Mesenchymal stem cell (in vitro differentiated cells and primary cell): ENCODE measurements around the gene METAP1.
"Not testable (repeated sequence)": the region's sequence is repeated elsewhere in the genome, so short reads cannot be mapped to it uniquely, and the experiment has no call there.

ENCODE experiments used
- DNase-seq: peaks from one replicate; pipeline ENCODE4 v3.0.0-alpha.2; 2013
- H2AFZ ChIP-seq: one replicate; pipeline ENCODE4 v1.6.1; 2013; ENCODE audit warnings: low read depth, mild to moderate bottlenecking, control low read depth, inconsistent platforms, low read length, moderate library complexity
- H2AK5ac ChIP-seq: 2 replicates; pipeline ENCODE4 v1.6.1; 2013; ENCODE audit warnings: low read length, moderate library complexity, mild to moderate bottlenecking, inconsistent platforms; ENCODE audit not compliant: severe bottlenecking
- H2BK120ac ChIP-seq: one replicate; pipeline ENCODE4 v1.6.1; 2013; ENCODE audit warnings: low read depth, mild to moderate bottlenecking, inconsistent platforms, low read length, moderate library complexity
- H2BK12ac ChIP-seq, 2 experiments: one replicate each; pipeline ENCODE4 v1.6.1; 2013; ENCODE audit warnings: inconsistent platforms in 2 of 2, low read length in 2 of 2, mild to moderate bottlenecking in 2 of 2, moderate library complexity in 2 of 2, control low read depth in 1 of 2
- H2BK15ac ChIP-seq: one replicate; pipeline ENCODE4 v1.6.1; 2013; ENCODE audit warnings: mild to moderate bottlenecking, low read depth, inconsistent platforms; ENCODE audit not compliant: poor library complexity, severe bottlenecking
- H2BK5ac ChIP-seq: 2 replicates; pipeline ENCODE4 v1.6.1; 2013; ENCODE audit warnings: low read depth, mild to moderate bottlenecking, low read length, control low read depth, inconsistent platforms; ENCODE audit not compliant: poor library complexity, severe bottlenecking
- H3K14ac ChIP-seq, 2 experiments: one replicate each; pipeline ENCODE4 v1.6.1; 2013; ENCODE audit warnings: inconsistent platforms in 2 of 2, low read length in 2 of 2, control low read depth in 1 of 2, mild to moderate bottlenecking in 1 of 2, moderate library complexity in 1 of 2
- H3K18ac ChIP-seq, 2 experiments: one replicate each; pipeline ENCODE4 v1.6.1; 2013; ENCODE audit warnings: inconsistent platforms in 2 of 2, low read length in 2 of 2, control low read depth in 1 of 2, low read depth in 1 of 2, mild to moderate bottlenecking in 1 of 2
- H3K23ac ChIP-seq, 2 experiments: one replicate each; pipeline ENCODE4 v1.6.1; 2013; ENCODE audit warnings: inconsistent platforms in 2 of 2, low read length in 2 of 2, mild to moderate bottlenecking in 2 of 2, moderate library complexity in 2 of 2, control low read depth in 1 of 2
- H3K27ac ChIP-seq: 2 replicates; pipeline ENCODE4 v1.5.1; 2013; ENCODE audit warnings: mild to moderate bottlenecking, moderate library complexity, low read length, control low read depth, inconsistent platforms; ENCODE audit not compliant: poor library complexity, severe bottlenecking
- H3K27me3 ChIP-seq, 2 experiments: 2 replicates each; pipeline versions ENCODE4 v1.6.1 to v1.7.0; 2013; ENCODE audit warnings: low read length in 2 of 2, mild to moderate bottlenecking in 2 of 2, moderate library complexity in 2 of 2, control low read depth in 1 of 2, inconsistent platforms in 1 of 2; ENCODE audit not compliant: control insufficient read depth in 1 of 2, insufficient read depth in 1 of 2
- H3K36me3 ChIP-seq, 2 experiments: 2 replicates each; pipeline versions ENCODE4 v1.6.1 to v1.7.0; 2013; ENCODE audit warnings: low read length in 2 of 2, control low read depth in 1 of 2, inconsistent platforms in 1 of 2, low read depth in 1 of 2, mild to moderate bottlenecking in 1 of 2; ENCODE audit not compliant: insufficient read depth in 2 of 2, control insufficient read depth in 1 of 2
- H3K4ac ChIP-seq, 2 experiments: one replicate each; pipeline ENCODE4 v1.6.1; 2013; ENCODE audit warnings: inconsistent platforms in 2 of 2, low read length in 2 of 2, mild to moderate bottlenecking in 2 of 2, moderate library complexity in 2 of 2, control low read depth in 1 of 2, low read depth in 1 of 2
- H3K4me1 ChIP-seq: 2 replicates; pipeline ENCODE4 v1.6.1; 2013; ENCODE audit warnings: low read depth, low read length, control low read depth; ENCODE audit not compliant: control insufficient read depth, insufficient read depth
- H3K4me2 ChIP-seq: 2 replicates; pipeline ENCODE4 v1.6.1; 2013; ENCODE audit warnings: low read length, mild to moderate bottlenecking, inconsistent platforms; ENCODE audit not compliant: poor library complexity, severe bottlenecking
- H3K4me3 ChIP-seq, 2 experiments: 2 replicates each; pipeline versions ENCODE4 v1.5.1 to v1.7.0; 2013; ENCODE audit warnings: low read length in 2 of 2, mild to moderate bottlenecking in 2 of 2, control low read depth in 1 of 2, low read depth in 1 of 2; ENCODE audit not compliant: insufficient read depth in 1 of 2
- H3K79me1 ChIP-seq: replicated peaks from 2 replicates; pipeline ENCODE4 v1.6.1; 2013; ENCODE audit warnings: mild to moderate bottlenecking, control low read depth, low read length, inconsistent platforms; ENCODE audit not compliant: poor library complexity, severe bottlenecking
- H3K9ac ChIP-seq: 2 replicates; pipeline ENCODE4 v1.7.0; 2013; ENCODE audit warnings: mild to moderate bottlenecking, low read length, moderate library complexity
- H3K9me3 ChIP-seq: 2 replicates; pipeline ENCODE4 v1.7.0; 2013; ENCODE audit warnings: mild to moderate bottlenecking, low read length; ENCODE audit not compliant: control insufficient read depth
- H4K8ac ChIP-seq: one replicate; pipeline ENCODE4 v1.6.1; 2013; ENCODE audit warnings: inconsistent platforms, mild to moderate bottlenecking, low read length, moderate library complexity
- H4K91ac ChIP-seq: one replicate; pipeline ENCODE4 v1.6.1; 2013; ENCODE audit warnings: mild to moderate bottlenecking, low read length, inconsistent platforms
- whole genome bisulfite sequencing: methylation state at CpG from one replicate; pipeline ENCODE4 v1.1.7; 2013; ENCODE audit warnings: mixed read lengths; 5-methylcytosine and 5-hydroxymethylcytosine counted together

The METAP1 gene

DNA sequence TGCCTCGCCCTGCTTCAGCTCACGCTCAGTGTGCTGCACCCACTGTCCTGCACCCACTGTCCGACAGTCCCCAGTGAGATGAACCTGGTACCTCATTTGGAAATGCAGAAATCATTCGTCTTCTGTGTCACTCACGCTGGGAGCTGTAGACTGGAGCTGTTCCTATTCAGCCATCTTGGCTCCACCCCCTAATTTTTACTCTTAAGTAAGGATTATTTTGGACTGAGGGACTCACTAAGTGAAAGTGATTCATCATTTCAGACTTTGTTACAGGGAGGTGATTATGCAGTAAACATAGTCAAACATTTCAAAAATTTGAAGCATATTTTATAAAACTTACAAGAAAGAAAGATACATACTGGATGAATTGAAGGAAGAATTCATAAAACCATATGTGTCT lies 104.3 kb downstream of the METAP1 start:
- not testable (repeated sequence) for H4K8ac ChIP-seq, H3K79me1 ChIP-seq, H2BK15ac ChIP-seq, H2AFZ ChIP-seq, H2BK120ac ChIP-seq, H3K23ac ChIP-seq, H4K91ac ChIP-seq, H3K4me1 ChIP-seq, H3K4me3 ChIP-seq, H3K4ac ChIP-seq, H3K9me3 ChIP-seq, H3K27ac ChIP-seq, H2BK12ac ChIP-seq, H2BK5ac ChIP-seq, H3K14ac ChIP-seq, H2AK5ac ChIP-seq, H3K36me3 ChIP-seq, H3K27me3 ChIP-seq, DNase-seq, H3K4me2 ChIP-seq, H3K18ac ChIP-seq
- H3K9ac ChIP-seq = peak overlapping the region; percentile 13
- 62% methylated on average over 4 of the region's 5 CpGs for WGBS

- no peak overlapping the region for H2BK5ac ChIP-seq
- no peak overlapping the region for H2BK120ac ChIP-seq
- H4K8ac ChIP-seq = no peak overlapping the region
- H3K18ac ChIP-seq = no peak overlapping the region
- H3K14ac ChIP-seq = no peak overlapping the region
- H3K27ac ChIP-seq = no peak overlapping the region
- no CpG with 5 or more reads among the region's 1 CpG for WGBS
- H3K79me1 ChIP-seq = no peaks in the 10 kb centered on the region
- no peaks in the 10 kb centered on the region for H3K9me3 ChIP-seq
- DNase-seq = no peak
- H2AK5ac ChIP-seq = no peak overlapping the region
- H3K4me1 ChIP-seq = no peaks in the 10 kb centered on the region
- H2AFZ ChIP-seq = no peak overlapping the region
- no peak overlapping the region for H3K4me2 ChIP-seq
- H3K23ac ChIP-seq = no peak overlapping the region
- H3K36me3 ChIP-seq = peaks cover 0 to 3% of the 10 kb centered on the region in 2 experiments
- H3K4me3 ChIP-seq = no peak overlapping the region
- H3K4ac ChIP-seq = no peak overlapping the region
- H2BK12ac ChIP-seq = no peak overlapping the region
- no peaks in the 10 kb centered on the region for H3K27me3 ChIP-seq
- H3K9ac ChIP-seq = no peak overlapping the region
- no peak overlapping the region for H4K91ac ChIP-seq
- H2BK15ac ChIP-seq = no peak overlapping the region
Observed at GRCh38 chr4:99100876-99101275, 105.4 kb downstream of the METAP1 start.

DNA sequence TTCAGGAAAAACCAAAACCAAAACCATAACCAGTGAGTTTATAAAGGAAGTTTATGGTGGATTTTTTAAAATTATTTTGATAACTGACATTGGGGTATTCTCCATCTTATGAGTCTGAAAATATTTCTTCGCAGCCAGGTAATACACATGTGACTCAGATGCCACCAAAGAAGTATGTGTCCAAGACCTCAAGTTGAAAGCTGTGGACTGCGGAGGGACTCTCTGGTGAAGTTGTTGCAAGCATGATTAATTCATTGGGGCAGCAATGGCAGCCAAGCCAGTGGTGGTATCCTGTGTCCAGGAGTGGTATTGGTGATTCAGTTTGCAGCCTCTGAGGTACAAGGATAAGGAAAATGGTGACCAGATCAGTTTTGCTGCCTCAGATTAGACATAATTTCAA lies 107.1 kb downstream of the METAP1 start:
- Histone ChIP-seq H3K23ac (no peak overlapping the region), H2BK120ac (no peak overlapping the region), H3K4me2 (no peak overlapping the region), H3K9me3 (no peaks in the 10 kb centered on the region), H3K4me1 (no peaks in the 10 kb centered on the region), H3K4ac (no peak overlapping the region), H3K27me3 (no peaks in the 10 kb centered on the region), H4K8ac (no peak overlapping the region), H2BK12ac (no peak overlapping the region), H2BK15ac (no peak overlapping the region), H3K27ac (no peak overlapping the region), H3K79me1 (no peaks in the 10 kb centered on the region), H3K14ac (no peak overlapping the region), H2AFZ (no peak overlapping the region), H3K36me3 (peaks cover 0 to 3% of the 10 kb centered on the region in 2 experiments), H2BK5ac (no peak overlapping the region), H2AK5ac (no peak overlapping the region), H3K18ac (no peak overlapping the region), H3K9ac (no peak overlapping the region), H4K91ac (no peak overlapping the region), H3K4me3 (no peak overlapping the region)
- 96% methylated on average over 2 of the region's 2 CpGs for WGBS
- no peak for DNase-seq

GRCh38 chr4:99103166-99103565 lies 107.6 kb downstream of the METAP1 start:
- no peak overlapping the region for H2BK5ac ChIP-seq
- H3K4me2 ChIP-seq = no peak overlapping the region
- H3K36me3 ChIP-seq = peaks cover 0 to 3% of the 10 kb centered on the region in 2 experiments
- H3K27ac ChIP-seq = no peak overlapping the region
- no peak overlapping the region for H3K4ac ChIP-seq
- no peak overlapping the region for H3K9ac ChIP-seq
- H3K23ac ChIP-seq = no peak overlapping the region
- no peak overlapping the region for H2AFZ ChIP-seq
- no peak overlapping the region for H3K18ac ChIP-seq
- no peaks in the 10 kb centered on the region for H3K4me1 ChIP-seq
- H2BK12ac ChIP-seq = no peak overlapping the region
- H3K14ac ChIP-seq = no peak overlapping the region
- no peaks in the 10 kb centered on the region for H3K27me3 ChIP-seq
- DNase-seq = no peak
- no peak overlapping the region for H3K4me3 ChIP-seq
- no peak overlapping the region for H4K91ac ChIP-seq
- no peak overlapping the region for H2BK15ac ChIP-seq
- H4K8ac ChIP-seq = no peak overlapping the region
- H2AK5ac ChIP-seq = no peak overlapping the region
- no peak overlapping the region for H2BK120ac ChIP-seq
- no peaks in the 10 kb centered on the region for H3K9me3 ChIP-seq
- no peaks in the 10 kb centered on the region for H3K79me1 ChIP-seq
